Brain microvascular endothelial cell (primary cell): ENCODE results near the gene STAT6.
"Not testable (repeated sequence)": the region's sequence is repeated elsewhere in the genome, so short reads cannot be mapped to it uniquely, and the experiment has no call there.

Experiments used
- DNase-seq: peaks from one replicate; pipeline ENCODE4 v3.0.0-alpha.2; 2020
- H3K27ac ChIP-seq: fragments of 250-450 bp; sonication (Bioruptor Pico); 2 replicates; pipeline ENCODE4 v1.5.1; 2020; ENCODE audit warnings: mild to moderate bottlenecking, moderate library complexity
- H3K27me3 ChIP-seq: fragments of 250-450 bp; sonication (Bioruptor Pico); replicated peaks from 2 replicates; pipeline ENCODE4 v1.5.1; 2020; ENCODE audit warnings: mild to moderate bottlenecking
- H3K36me3 ChIP-seq: fragments of 250-450 bp; sonication (Bioruptor Pico); replicated peaks from 2 replicates; pipeline ENCODE4 v1.5.1; 2020; ENCODE audit warnings: mild to moderate bottlenecking
- H3K4me3 ChIP-seq: 2 replicates; pipeline ENCODE4 v1.5.1; 2011; ENCODE audit warnings: low read depth, mild to moderate bottlenecking, control low read depth, low read length, moderate library complexity
- in situ Hi-C: cut with HindIII; loops from 2 replicates; pipeline ENCODE4 v1.10.0; 2017; ENCODE audit warnings: low sequenced_read_pairs, low pct_ligation_motif_present
- TF ChIP-seq, protein P1 (sequence below): IDR thresholded peaks from 2 replicates; pipeline ENCODE4 v1.5.1; 2011; ENCODE audit warnings: low read depth, mild to moderate bottlenecking, moderate library complexity, low read length, control low read depth, inconsistent platforms; ENCODE audit errors: missing control alignments

STAT6 gene

DNA sequence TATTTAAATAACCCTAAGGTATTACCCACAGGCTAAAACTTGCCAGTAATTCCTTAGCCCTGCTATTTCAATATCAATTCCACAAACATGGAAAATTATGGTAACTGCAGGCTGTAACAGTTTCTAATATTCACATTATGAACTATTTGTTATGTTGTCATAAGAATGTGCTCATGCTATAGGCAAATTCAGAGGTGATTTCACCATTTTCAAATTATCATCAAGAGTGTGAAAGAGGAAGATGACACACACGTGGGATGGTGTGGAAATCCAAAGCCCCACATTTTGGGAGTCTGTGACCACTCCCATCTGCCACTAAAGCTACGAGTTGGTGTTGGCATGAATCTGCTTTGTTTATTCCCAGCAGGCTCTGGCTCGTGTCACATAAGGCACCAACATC, 55.3 kb downstream of the STAT6 start:
- TF ChIP-seq, protein P1, sequence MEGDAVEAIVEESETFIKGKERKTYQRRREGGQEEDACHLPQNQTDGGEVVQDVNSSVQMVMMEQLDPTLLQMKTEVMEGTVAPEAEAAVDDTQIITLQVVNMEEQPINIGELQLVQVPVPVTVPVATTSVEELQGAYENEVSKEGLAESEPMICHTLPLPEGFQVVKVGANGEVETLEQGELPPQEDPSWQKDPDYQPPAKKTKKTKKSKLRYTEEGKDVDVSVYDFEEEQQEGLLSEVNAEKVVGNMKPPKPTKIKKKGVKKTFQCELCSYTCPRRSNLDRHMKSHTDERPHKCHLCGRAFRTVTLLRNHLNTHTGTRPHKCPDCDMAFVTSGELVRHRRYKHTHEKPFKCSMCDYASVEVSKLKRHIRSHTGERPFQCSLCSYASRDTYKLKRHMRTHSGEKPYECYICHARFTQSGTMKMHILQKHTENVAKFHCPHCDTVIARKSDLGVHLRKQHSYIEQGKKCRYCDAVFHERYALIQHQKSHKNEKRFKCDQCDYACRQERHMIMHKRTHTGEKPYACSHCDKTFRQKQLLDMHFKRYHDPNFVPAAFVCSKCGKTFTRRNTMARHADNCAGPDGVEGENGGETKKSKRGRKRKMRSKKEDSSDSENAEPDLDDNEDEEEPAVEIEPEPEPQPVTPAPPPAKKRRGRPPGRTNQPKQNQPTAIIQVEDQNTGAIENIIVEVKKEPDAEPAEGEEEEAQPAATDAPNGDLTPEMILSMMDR: no peak
- no peak for DNase-seq
- in situ Hi-C loops: no loop called here
- H3K27ac ChIP-seq: no peak overlapping the region
- no peak overlapping the region for H3K4me3 ChIP-seq
- no peaks in the 10 kb centered on the region for H3K36me3 ChIP-seq
- no peaks in the 10 kb centered on the region for H3K27me3 ChIP-seq

DNA sequence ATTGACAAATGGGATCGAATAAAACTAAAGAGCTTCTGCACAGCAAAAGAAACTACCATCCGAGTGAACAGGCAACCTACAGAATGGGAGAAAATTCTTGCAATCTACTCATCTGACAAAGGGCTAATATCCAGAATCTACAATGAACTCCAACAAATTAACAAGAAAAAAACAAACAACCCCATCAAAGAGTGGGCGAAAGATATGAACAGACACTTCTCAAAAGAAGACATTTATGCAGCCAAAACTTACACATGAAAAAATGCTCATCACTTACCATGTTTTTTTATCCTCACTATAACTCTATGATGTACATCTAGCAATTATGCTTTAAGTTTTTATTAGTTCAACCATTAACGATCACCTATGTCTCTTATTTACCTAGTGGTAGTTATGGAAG, 57.3 kb downstream of the STAT6 start:
- DNase-seq, in situ Hi-C loops, H3K36me3 ChIP-seq, H3K27ac ChIP-seq, H3K27me3 ChIP-seq, H3K4me3 ChIP-seq: not testable (repeated sequence)

DNA sequence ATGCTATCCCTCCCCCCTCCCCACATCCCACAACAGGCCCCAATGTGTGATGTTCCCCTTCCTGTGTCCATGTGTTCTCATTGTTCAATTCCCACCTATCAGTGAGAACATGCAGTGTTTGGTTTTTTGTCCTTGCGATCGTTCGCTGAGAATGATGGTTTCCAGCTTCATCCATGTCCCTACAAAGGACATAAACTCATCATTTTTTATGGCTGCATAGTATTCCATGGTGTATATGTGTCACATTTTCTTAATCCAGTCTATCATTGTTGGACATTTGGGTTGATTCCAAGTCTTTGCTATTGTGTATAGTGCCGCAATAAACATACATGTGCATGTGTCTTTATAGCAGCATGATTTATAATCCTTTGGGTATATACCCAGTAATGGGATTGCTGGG, 58.0 kb downstream of the STAT6 start:
- in situ Hi-C loops, H3K27ac ChIP-seq, H3K4me3 ChIP-seq, H3K36me3 ChIP-seq, H3K27me3 ChIP-seq, DNase-seq: not testable (repeated sequence)

DNA sequence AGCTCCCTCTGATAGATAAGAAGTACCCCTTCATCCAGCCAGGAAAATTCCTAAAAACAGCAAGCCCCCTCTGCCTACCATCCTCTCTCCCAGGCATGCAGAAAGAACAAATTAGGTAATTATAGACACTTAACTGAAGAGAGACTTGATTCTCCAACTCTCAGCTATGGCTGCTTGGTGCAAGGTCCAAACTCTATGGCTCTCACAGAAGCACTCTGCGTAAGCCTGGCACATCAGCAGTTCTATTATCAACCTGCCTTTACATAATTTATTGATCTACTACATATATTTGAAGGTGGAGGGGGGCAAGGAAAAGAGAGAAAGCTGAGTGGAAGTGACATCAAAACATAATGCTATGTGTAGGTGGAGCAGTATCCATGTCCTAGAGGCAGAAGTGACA, 60.2 kb downstream of the STAT6 start:
- Histone ChIP-seq H3K4me3 (no peak overlapping the region), H3K36me3 (no peaks in the 10 kb centered on the region), H3K27me3 (no peaks in the 10 kb centered on the region), H3K27ac (no peak overlapping the region)
- TF ChIP-seq, protein P1: no peak
- in situ Hi-C loops: no loop called here
- DNase-seq: no peak

DNA sequence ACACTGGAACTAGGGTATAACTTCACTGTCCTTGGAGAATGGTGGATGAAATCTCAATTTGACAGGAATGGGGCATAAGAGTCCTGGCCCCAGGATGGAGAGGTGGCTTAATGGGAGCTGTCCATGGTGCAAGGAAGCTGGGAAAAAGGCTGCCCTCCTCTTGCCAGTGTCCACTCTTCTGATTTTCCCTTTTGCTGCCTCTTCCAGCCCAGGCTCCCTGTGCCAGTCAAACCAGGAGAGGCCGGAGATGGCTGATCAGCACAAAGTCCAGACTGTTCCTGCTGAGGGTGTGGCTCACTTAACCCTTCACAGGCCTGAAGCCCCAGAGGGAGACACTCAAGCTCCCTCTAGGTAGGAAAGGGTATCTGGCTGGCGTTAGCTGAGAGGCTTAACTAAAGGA, 61.3 kb downstream of the STAT6 start, which contains the start of gene MYO1A:
MYO1A (minus strand) TSS at position 240 of the 400 bp plus-strand sequence. CDS start 1,806 bp downstream, outside the sequence.
- no peak within 1 kb of the TSS for H3K27ac ChIP-seq
- no peak within 1 kb of the TSS for H3K4me3 ChIP-seq
- in situ Hi-C loops: no loop called here
- no peak for DNase-seq
- no peaks in the 10 kb centered on the region for H3K27me3 ChIP-seq
- TF ChIP-seq, protein P1: no peak
- H3K36me3 ChIP-seq: no peaks in the 10 kb centered on the region

DNA sequence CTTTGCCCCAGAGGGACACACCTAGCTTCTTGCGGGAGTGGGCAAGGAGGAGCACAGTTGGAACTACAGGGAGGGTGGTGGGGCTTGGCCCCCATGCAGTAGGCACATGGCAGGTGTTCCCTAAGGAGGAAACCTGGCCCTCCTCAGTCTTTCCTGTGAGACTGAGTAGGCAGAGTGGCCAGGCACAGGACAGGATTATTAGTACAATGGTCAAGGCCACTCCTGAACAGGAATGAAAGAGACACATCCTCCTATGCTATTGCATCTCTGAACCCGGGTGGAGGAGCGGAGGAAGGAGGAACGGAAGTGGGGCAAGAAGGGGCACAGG, 62.1 kb downstream of the STAT6 start:
- Histone ChIP-seq H3K36me3 (no peaks in the 10 kb centered on the region), H3K27ac (no peak overlapping the region), H3K4me3 (no peak overlapping the region), H3K27me3 (no peaks in the 10 kb centered on the region)
- TF ChIP-seq, protein P1: no peak
- in situ Hi-C loops: no loop called here
- no peak for DNase-seq

DNA sequence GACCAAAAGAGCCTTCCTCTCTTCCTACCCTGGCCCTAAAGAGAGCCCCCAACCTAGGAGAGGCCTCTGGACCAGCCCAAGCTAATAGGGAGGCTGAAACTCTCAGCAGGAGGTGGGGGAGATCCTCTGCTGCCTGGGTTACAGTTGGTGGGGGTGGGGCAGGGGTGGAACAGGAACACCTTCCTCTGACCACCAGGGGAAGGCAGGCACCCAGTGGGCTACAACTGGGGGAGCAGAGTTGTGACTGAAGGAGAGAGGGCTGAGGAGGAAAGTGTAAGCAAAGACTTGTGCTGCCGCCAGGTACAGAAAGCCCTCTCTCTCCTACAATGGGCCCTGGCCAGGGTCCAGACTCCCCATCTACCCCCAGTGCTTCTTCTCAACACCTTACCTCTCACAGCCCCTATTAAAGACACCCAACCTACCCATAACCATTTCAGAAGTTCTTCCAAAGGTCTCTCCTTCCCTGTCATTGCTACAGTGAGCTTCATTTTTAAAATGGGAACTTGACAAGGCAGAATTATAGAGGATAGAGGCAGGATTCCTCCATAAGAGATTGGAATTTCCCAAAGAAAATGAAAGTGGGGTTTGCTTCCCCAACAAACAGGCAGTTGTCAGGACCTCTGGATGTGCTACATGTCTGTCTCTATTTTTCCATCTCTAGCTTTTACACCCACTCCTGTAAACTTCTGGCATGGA, 62.6 kb downstream of the STAT6 start:
- in situ Hi-C loops: no loop called here
- Histone ChIP-seq H3K36me3 (no peaks in the 10 kb centered on the region), H3K27me3 (no peaks in the 10 kb centered on the region), H3K4me3 (no peak overlapping the region), H3K27ac (no peak overlapping the region)
- TF ChIP-seq, protein P1: no peak
- DNase-seq: no peak
